ENCODE measurements around the gene DIO1. TPM values are rescaled to one million over a fixed set of nuclear protein-coding genes. Genes with fewer than 3 reads are reported as not detected.
A peak's percentile ranks its signal among the peaks of the same experiment; 100 is the strongest.

DIO1 gene
- not detected for total RNA-seq
- polyA plus RNA-seq = not detected

DNA sequence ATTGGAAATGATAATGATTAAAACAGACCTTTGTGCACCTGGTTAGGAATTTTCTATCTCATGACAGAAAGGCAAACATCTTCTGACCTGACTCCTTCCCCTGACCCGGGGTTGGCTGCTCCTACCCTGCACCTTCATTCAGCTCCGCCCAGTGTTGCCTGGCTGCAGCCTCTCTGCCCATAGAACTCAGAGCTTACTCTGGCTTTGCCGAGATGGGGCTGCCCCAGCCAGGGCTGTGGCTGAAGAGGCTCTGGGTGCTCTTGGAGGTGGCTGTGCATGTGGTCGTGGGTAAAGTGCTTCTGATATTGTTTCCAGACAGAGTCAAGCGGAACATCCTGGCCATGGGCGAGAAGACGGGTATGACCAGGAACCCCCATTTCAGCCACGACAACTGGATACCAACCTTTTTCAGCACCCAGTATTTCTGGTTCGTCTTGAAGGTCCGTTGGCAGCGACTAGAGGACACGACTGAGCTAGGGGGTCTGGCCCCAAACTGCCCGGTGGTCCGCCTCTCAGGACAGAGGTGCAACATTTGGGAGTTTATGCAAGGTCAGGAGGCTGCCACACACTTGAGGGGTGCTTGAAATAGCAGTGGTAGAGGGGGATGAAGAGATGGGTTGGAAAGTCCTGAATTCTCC, at the start of gene DIO1:
Gene DIO1, plus strand, starts transcription at position 189 of the 638 bp plus-strand sequence. Its CDS starts 24 bp downstream, at position 213.
- Histone ChIP-seq H3K4me1 (ENCODE audit: insufficient read depth, low read length) (peaks cover 11% of the 10 kb centered on the region), H3K27me3 (ENCODE audit: insufficient read depth, low read length) (no peaks in the 10 kb centered on the region), H3K9me3 (ENCODE audit: control insufficient read depth in 1 of 2, low read length in 2 of 2) (no peaks in the 10 kb centered on the region), H3K4me3 (ENCODE audit: low read length in 2 of 2) (no peak within 1 kb of the TSS), H3K27ac (ENCODE audit: low read depth, low read length) (no peak within 1 kb of the TSS), H3K36me3 (ENCODE audit: insufficient read depth, low read length) (no peaks in the 10 kb centered on the region)
- POLR2A ChIA-PET (ENCODE audit: partially characterized antibody) = no interaction called here
- Mint-ChIP-seq H3K27ac (peak within 1 kb of the TSS in 2 of 7 donors; percentile 14 to 19), H3K36me3 (peaks cover 3 to 7% of the 10 kb centered on the region in 2 donors), H3K4me1 (peaks cover 8 to 17% (median 12%) of the 10 kb centered on the region in 4 donors), H3K9me3 (no peaks in the 10 kb centered on the region), H3K27me3 (peaks cover 0 to 6% of the 10 kb centered on the region in 2 donors), H3K4me3 (peak within 1 kb of the TSS in 1 of 8 donors; percentile 1)
- CTCF ChIA-PET (ENCODE audit: partially characterized antibody) = interaction anchor here (1.6 kb wide), 1 partner anchor 11 kb away, joined by 4 read pairs; no protein-coding TSS in a partner anchor
- intact Hi-C loops (cut with micrococcal nuclease) = no loop called here
- no peak for DNase-seq

GRCh38 chr1:53847980-53848379, 46.0 kb upstream of the DIO1 start:
- ChIA-PET CTCF (ENCODE audit: partially characterized antibody) (no interaction called here), POLR2A (ENCODE audit: partially characterized antibody) (interaction anchor here (1.1 kb wide), 1 partner anchor 10 kb away, joined by 3 read pairs; the partner anchor contains the start of gene NDC1)

GRCh38 chr1:53850082-53850673, 43.8 kb upstream of the DIO1 start:
- Histone ChIP-seq H3K27me3 (ENCODE audit: insufficient read depth, low read length) (no peaks in the 10 kb centered on the region), H3K36me3 (ENCODE audit: insufficient read depth, low read length) (peaks cover 12% of the 10 kb centered on the region), H3K27ac (ENCODE audit: low read depth, low read length) (no peak overlapping the region), H3K4me3 (ENCODE audit: low read length in 2 of 2) (no peak overlapping the region), H3K4me1 (ENCODE audit: insufficient read depth, low read length) (no peaks in the 10 kb centered on the region), H3K9me3 (ENCODE audit: control insufficient read depth in 1 of 2, low read length in 2 of 2) (no peaks in the 10 kb centered on the region)
- H3K36me3 Mint-ChIP-seq = peaks cover 33 to 44% of the 10 kb centered on the region in 2 donors
- H3K27ac Mint-ChIP-seq = no peak overlapping the region
- ChIA-PET CTCF (ENCODE audit: partially characterized antibody) (interaction anchor here (1.0 to 4.1 kb wide), 3 partner anchors 9 to 109 kb away, joined by 3 to 31 read pairs (median 9); no protein-coding TSS in a partner anchor), POLR2A (ENCODE audit: partially characterized antibody) (interaction anchor here (0.6 to 0.9 kb wide), 2 partner anchors 12 to 19 kb away, joined by 3 to 4 read pairs; partner anchors contain the start of gene NDC1)
- H3K27me3 Mint-ChIP-seq = no peaks in the 10 kb centered on the region
- no peak for DNase-seq
- no peaks in the 10 kb centered on the region for H3K4me1 Mint-ChIP-seq
- H3K4me3 Mint-ChIP-seq = no peak overlapping the region
- intact Hi-C loops (cut with micrococcal nuclease) = no loop called here
- peaks cover 0 to 5% (median 0%) of the 10 kb centered on the region in 8 donors for H3K9me3 Mint-ChIP-seq

More at GRCh38 chr1:53847980-53848379, 46.0 kb upstream of the DIO1 start:
- H3K27me3 Mint-ChIP-seq = no peaks in the 10 kb centered on the region
- no peak overlapping the region for H3K4me3 Mint-ChIP-seq
- H3K9me3 Mint-ChIP-seq = peaks cover 0 to 5% (median 0%) of the 10 kb centered on the region in 8 donors
- H3K36me3 Mint-ChIP-seq = peaks cover 19 to 24% of the 10 kb centered on the region in 2 donors
- no peak overlapping the region for H3K27ac ChIP-seq (ENCODE audit: low read depth, low read length)
- no peak overlapping the region for H3K27ac Mint-ChIP-seq
- no peaks in the 10 kb centered on the region for H3K27me3 ChIP-seq (ENCODE audit: insufficient read depth, low read length)
- intact Hi-C loops (cut with micrococcal nuclease) = no loop called here
- no peaks in the 10 kb centered on the region for H3K9me3 ChIP-seq (ENCODE audit: control insufficient read depth in 1 of 2, low read length in 2 of 2)
- no peaks in the 10 kb centered on the region for H3K4me1 ChIP-seq (ENCODE audit: insufficient read depth, low read length)
- peaks cover 6% of the 10 kb centered on the region for H3K36me3 ChIP-seq (ENCODE audit: insufficient read depth, low read length)
- DNase-seq = no peak
- H3K4me1 Mint-ChIP-seq = no peaks in the 10 kb centered on the region
- H3K4me3 ChIP-seq (ENCODE audit: low read length in 2 of 2) = no peak overlapping the region

GRCh38 chr1:53851571-53852285, 42.3 kb upstream of the DIO1 start:
- no peaks in the 10 kb centered on the region for H3K27me3 Mint-ChIP-seq
- ChIA-PET CTCF (ENCODE audit: partially characterized antibody) (interaction anchor here (0.8 to 4.1 kb wide), 3 partner anchors 10 to 107 kb away, joined by 3 to 31 read pairs (median 9); no protein-coding TSS in a partner anchor), POLR2A (ENCODE audit: partially characterized antibody) (no interaction called here)
- H3K27ac Mint-ChIP-seq = peak overlapping the region in 2 of 7 donors; percentile 45 to 48
- intact Hi-C loops (cut with micrococcal nuclease) = no loop called here
- H3K4me3 Mint-ChIP-seq = no peak overlapping the region
- no peak for DNase-seq
- Histone ChIP-seq H3K4me1 (ENCODE audit: insufficient read depth, low read length) (no peaks in the 10 kb centered on the region), H3K9me3 (ENCODE audit: control insufficient read depth in 1 of 2, low read length in 2 of 2) (no peaks in the 10 kb centered on the region), H3K4me3 (ENCODE audit: low read length in 2 of 2) (no peak overlapping the region), H3K27me3 (ENCODE audit: insufficient read depth, low read length) (no peaks in the 10 kb centered on the region), H3K27ac (ENCODE audit: low read depth, low read length) (no peak overlapping the region), H3K36me3 (ENCODE audit: insufficient read depth, low read length) (peaks cover 21% of the 10 kb centered on the region)
- peaks cover 0 to 5% (median 0%) of the 10 kb centered on the region in 8 donors for H3K9me3 Mint-ChIP-seq
- no peaks in the 10 kb centered on the region for H3K4me1 Mint-ChIP-seq
- H3K36me3 Mint-ChIP-seq = peaks cover 44 to 56% of the 10 kb centered on the region in 2 donors

- no peak overlapping the region for H3K27ac ChIP-seq (ENCODE audit: low read depth, low read length)
- Mint-ChIP-seq H3K4me3 (no peak overlapping the region), H3K4me1 (peaks cover 0 to 16% (median 4%) of the 10 kb centered on the region in 4 donors), H3K27me3 (no peaks in the 10 kb centered on the region), H3K36me3 (peaks cover 27 to 46% of the 10 kb centered on the region in 2 donors), H3K27ac (peak overlapping the region in 1 of 7 donors; percentile 25), H3K9me3 (no peaks in the 10 kb centered on the region)
- H3K4me3 ChIP-seq (ENCODE audit: low read length in 2 of 2) = no peak overlapping the region
- peak; percentile 49 to 59 (median 56) for DNase-seq
- intact Hi-C loops (cut with micrococcal nuclease) = loop anchor here (1.0 kb wide), 3 partner anchors 88 to 949 kb away; no protein-coding TSS in a partner anchor
- H3K4me1 ChIP-seq (ENCODE audit: insufficient read depth, low read length) = no peaks in the 10 kb centered on the region
- ChIA-PET CTCF (ENCODE audit: partially characterized antibody) (interaction anchor here (0.5 to 7.0 kb wide), 36 partner anchors 9 to 949 kb away, joined by 3 to 160 read pairs (median 5); partner anchors contain the start of genes IFT25, LRRC42, NDC1 and TCEANC2), POLR2A (ENCODE audit: partially characterized antibody) (interaction anchor here (0.9 to 3.1 kb wide), 5 partner anchors 12 to 98 kb away, joined by 3 to 20 read pairs (median 5); partner anchors contain the start of genes IFT25 and NDC1)
- H3K9me3 ChIP-seq (ENCODE audit: control insufficient read depth in 1 of 2, low read length in 2 of 2) = no peaks in the 10 kb centered on the region
- H3K27me3 ChIP-seq (ENCODE audit: insufficient read depth, low read length) = no peaks in the 10 kb centered on the region
- H3K36me3 ChIP-seq (ENCODE audit: insufficient read depth, low read length) = peaks cover 37% of the 10 kb centered on the region
These were observed 33.0 kb upstream of the DIO1 start for GRCh38 chr1:53860967-53861411.

DNA sequence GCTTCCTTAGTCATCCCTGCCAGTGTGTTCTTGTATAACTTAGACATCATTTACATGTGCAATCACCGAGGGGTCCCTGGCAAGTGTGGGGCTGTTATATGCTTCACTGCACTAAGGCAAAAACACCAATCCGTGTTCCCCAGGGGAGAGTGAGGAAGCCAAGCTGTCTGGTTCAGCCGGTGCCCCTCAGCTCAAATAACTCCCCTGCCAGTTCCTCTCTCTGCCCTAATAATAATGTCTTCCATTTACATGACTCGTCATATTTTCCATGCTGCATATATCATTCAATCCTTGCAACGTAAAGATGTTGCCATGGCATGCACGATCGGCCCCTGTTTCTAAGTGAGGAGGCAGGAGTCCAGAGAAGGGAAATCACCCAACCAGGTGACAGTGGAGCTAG, 31.5 kb upstream of the DIO1 start:
- Histone ChIP-seq H3K4me1 (ENCODE audit: insufficient read depth, low read length) (no peaks in the 10 kb centered on the region), H3K4me3 (ENCODE audit: low read length in 2 of 2) (no peak overlapping the region), H3K27ac (ENCODE audit: low read depth, low read length) (no peak overlapping the region), H3K9me3 (ENCODE audit: control insufficient read depth in 1 of 2, low read length in 2 of 2) (no peaks in the 10 kb centered on the region), H3K27me3 (ENCODE audit: insufficient read depth, low read length) (no peaks in the 10 kb centered on the region), H3K36me3 (ENCODE audit: insufficient read depth, low read length) (peaks cover 30% of the 10 kb centered on the region)
- DNase-seq = no peak
- CTCF ChIA-PET (ENCODE audit: partially characterized antibody) = interaction anchor here (1.5 to 7.0 kb wide), 6 partner anchors 12 to 627 kb away, joined by 5 to 160 read pairs (median 24); partner anchors contain the start of genes IFT25 and LRRC42
- POLR2A ChIA-PET (ENCODE audit: partially characterized antibody) = interaction anchor here (3.1 kb wide), 1 partner anchor 97 kb away, joined by 20 read pairs; no protein-coding TSS in a partner anchor
- Mint-ChIP-seq H3K4me3 (no peak overlapping the region), H3K27me3 (no peaks in the 10 kb centered on the region), H3K9me3 (no peaks in the 10 kb centered on the region), H3K36me3 (peaks cover 18 to 44% of the 10 kb centered on the region in 2 donors), H3K27ac (peak overlapping the region in 4 of 7 donors; percentile 47 to 58 (median 56)), H3K4me1 (peaks cover 0 to 16% (median 4%) of the 10 kb centered on the region in 4 donors)
- intact Hi-C loops (cut with micrococcal nuclease) = no loop called here

All from CD4-positive, alpha-beta memory T cell (primary cell).